Stomach (tissue), 9 donors: Measurements from ENCODE around the gene BLTP3B. TPM values are rescaled to one million over a fixed set of nuclear protein-coding genes. Genes with fewer than 3 reads are reported as not detected.

Experiments
- DNase-seq, 2 donors: peaks; one replicate each; pipeline versions ENCODE4 v3.0.0 to v3.0.0-alpha.2; 2013 to 2019
- H3K27ac ChIP-seq, 5 donors: fragments of 200-600 bp in 4 of 5; sonication (generic) in 4 of 5; one replicate each; pipeline ENCODE4 v1.5.1; 2013 to 2019; ENCODE audit warnings: mild to moderate bottlenecking in 1 of 5, moderate library complexity in 1 of 5
- H3K27me3 ChIP-seq, 3 donors: fragments of 200-600 bp; sonication (generic); one replicate each; pipeline ENCODE4 v1.5.1; 2017 to 2019; ENCODE audit warnings: mixed run types in 1 of 3
- H3K36me3 ChIP-seq, 4 donors: fragments of 200-600 bp; sonication (generic); 1 replicate in 3 of 4; 2 replicates in 1 of 4; pipeline ENCODE4 v1.5.1; 2016 to 2019
- H3K4me1 ChIP-seq, 4 donors: fragments of 200-600 bp; sonication (generic); one replicate each; pipeline ENCODE4 v1.5.1; 2016 to 2019
- H3K4me3 ChIP-seq, 4 donors: fragments of 200-600 bp; sonication (generic) in 3 of 4; one replicate each; pipeline ENCODE4 v1.5.1; 2016 to 2019; ENCODE audit warnings: mild to moderate bottlenecking in 1 of 4
- H3K9me3 ChIP-seq, 4 donors: fragments of 200-600 bp; sonication (generic); one replicate each; pipeline ENCODE4 v1.5.1; 2016 to 2019
- CTCF ChIP-seq, 7 experiments: fragments of 450-650 bp in 4 of 7; fragments of 200-600 bp in 3 of 7; sonication (generic) in 3 of 7; IDR thresholded peaks; one replicate each; pipeline ENCODE4 v1.5.1; 2016 to 2019; ENCODE audit warnings: antibody characterized with exemption in 7 of 7, control low read depth in 2 of 7, mild to moderate bottlenecking in 1 of 7
- EP300 ChIP-seq: sonication (generic); formaldehyde crosslinking; IDR thresholded peaks from one replicate; pipeline ENCODE4 v1.6.1; 2017; ENCODE audit warnings: antibody characterized with exemption
- POLR2A ChIP-seq, 4 donors: fragments of 450-650 bp; IDR thresholded peaks; one replicate each; pipeline ENCODE4 v1.6.1; 2016; ENCODE audit warnings: antibody characterized with exemption in 4 of 4, control low read depth in 2 of 4, mild to moderate bottlenecking in 1 of 4, moderate library complexity in 1 of 4
- POLR2AphosphoS5 ChIP-seq, 3 donors: sonication (generic); formaldehyde crosslinking; IDR thresholded peaks; one replicate each; pipeline ENCODE4 v1.6.1; 2016; ENCODE audit warnings: antibody characterized with exemption in 3 of 3
- WGBS, 5 donors: extraction: QIAGEN DNeasy Blood & Tissue Kit in 3 of 5; methylation state at CpG; one replicate each; pipeline versions ENCODE4 v1.1.5 to v1.1.7; 2013 to 2018; 5-methylcytosine and 5-hydroxymethylcytosine counted together
- intact Hi-C: fragments of 100-400 bp; cut with DNase I; formaldehyde crosslinking; loops from one replicate; pipeline ENCODE4 v1.15.1; 2023; ENCODE audit warnings: low total_unique reads
- polyA plus RNA-seq, 3 donors: library from polyadenylated mRNA; stranded (reverse); fragments of 200-250 nt; gene quantifications; one replicate each; pipeline ENCODE4 v1.2.3, GENCODE V29; 2013
- total RNA-seq, 5 donors: library from RNA; depleted of rRNA; stranded (reverse); fragments of >200 nt; gene quantifications; one replicate each; pipeline versions ENCODE4 v1.1.0 to v1.2.3, GENCODE V29; 2014 to 2016
- donor health status: healthy with polysubstance abuse.
- donor health status: Bipolar disorder and iron deficiency.
- donor health status: healthy.

BLTP3B gene
- total and polyA plus RNA-seq, 8 donors = 4.7 to 62.6 (median 22.1) TPM

- 0 to 1% (median 0%) methylated on average over 26 to 86 of the region's 86 CpGs for WGBS, 5 donors
- DNase-seq = peak; percentile 75 to 90
- Histone ChIP-seq H3K4me1 (peaks cover 3 to 50% (median 30%) of the 10 kb centered on the region in 4 donors), H3K27ac (peak overlapping the region; percentile 95 to 99 (median 97)), H3K36me3 (no peaks in the 10 kb centered on the region), H3K27me3 (no peaks in the 10 kb centered on the region), H3K9me3 (no peaks in the 10 kb centered on the region), H3K4me3 (peak overlapping the region; percentile 65 to 96 (median 93))
- TF ChIP-seq POLR2A (IDR thresholded peaks at IDR 0.05) = peak in 1 of 4 donors; percentile 60
- no peak for TF ChIP-seq EP300
- no peak for TF ChIP-seq CTCF (IDR thresholded peaks at IDR 0.05)
- TF ChIP-seq POLR2AphosphoS5 (IDR thresholded peaks at IDR 0.05) = peak in 2 of 3 donors; percentile 78 to 90
- intact Hi-C loops = no loop called here
These were observed 450 bp downstream of the BLTP3B start for GRCh38 chr12:100141998-100142850.

GRCh38 chr12:100141666-100141997 is 1.0 kb downstream of the BLTP3B start:
- Histone ChIP-seq H3K27ac (peak overlapping the region; percentile 95 to 99 (median 97)), H3K4me3 (peak overlapping the region; percentile 65 to 96 (median 93)), H3K36me3 (no peaks in the 10 kb centered on the region), H3K9me3 (no peaks in the 10 kb centered on the region), H3K27me3 (no peaks in the 10 kb centered on the region), H3K4me1 (peaks cover 3 to 52% (median 32%) of the 10 kb centered on the region in 4 donors)
- DNase-seq = no peak
- TF ChIP-seq POLR2A (IDR thresholded peaks at IDR 0.05) (no peak), POLR2AphosphoS5 (IDR thresholded peaks at IDR 0.05) (peak in 1 of 3 donors; percentile 28)
- intact Hi-C loops = no loop called here
- WGBS, 5 donors = 3 to 10% (median 4%) methylated on average over 6 of the region's 6 CpGs

DNA sequence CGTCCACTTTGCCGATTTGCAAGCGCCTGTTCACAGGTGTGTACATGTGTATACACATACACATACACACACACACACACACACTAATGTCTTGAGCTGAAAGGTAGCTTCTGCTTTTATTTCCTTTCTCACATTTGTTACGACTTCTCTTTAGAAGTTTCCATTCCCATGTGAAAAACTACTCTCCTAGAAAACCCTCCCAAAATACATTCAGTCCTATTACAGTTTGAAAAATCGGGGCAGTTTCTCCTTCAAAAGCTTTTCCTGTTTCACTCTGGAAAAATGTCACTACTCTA is 3.9 kb downstream of the BLTP3B start:
- WGBS, 5 donors = 54 to 77% (median 69%) methylated on average over 5 of the region's 5 CpGs
- Histone ChIP-seq H3K4me3 (no peak overlapping the region), H3K9me3 (no peaks in the 10 kb centered on the region), H3K27ac (peak overlapping the region in 1 of 5 donors; percentile 40), H3K27me3 (no peaks in the 10 kb centered on the region), H3K36me3 (no peaks in the 10 kb centered on the region), H3K4me1 (peaks cover 3 to 51% (median 33%) of the 10 kb centered on the region in 4 donors)
- DNase-seq = no peak
- intact Hi-C loops = no loop called here
- TF ChIP-seq CTCF (IDR thresholded peaks at IDR 0.05) (no peak), EP300 (no peak), POLR2AphosphoS5 (IDR thresholded peaks at IDR 0.05) (no peak), POLR2A (IDR thresholded peaks at IDR 0.05) (no peak)

DNA sequence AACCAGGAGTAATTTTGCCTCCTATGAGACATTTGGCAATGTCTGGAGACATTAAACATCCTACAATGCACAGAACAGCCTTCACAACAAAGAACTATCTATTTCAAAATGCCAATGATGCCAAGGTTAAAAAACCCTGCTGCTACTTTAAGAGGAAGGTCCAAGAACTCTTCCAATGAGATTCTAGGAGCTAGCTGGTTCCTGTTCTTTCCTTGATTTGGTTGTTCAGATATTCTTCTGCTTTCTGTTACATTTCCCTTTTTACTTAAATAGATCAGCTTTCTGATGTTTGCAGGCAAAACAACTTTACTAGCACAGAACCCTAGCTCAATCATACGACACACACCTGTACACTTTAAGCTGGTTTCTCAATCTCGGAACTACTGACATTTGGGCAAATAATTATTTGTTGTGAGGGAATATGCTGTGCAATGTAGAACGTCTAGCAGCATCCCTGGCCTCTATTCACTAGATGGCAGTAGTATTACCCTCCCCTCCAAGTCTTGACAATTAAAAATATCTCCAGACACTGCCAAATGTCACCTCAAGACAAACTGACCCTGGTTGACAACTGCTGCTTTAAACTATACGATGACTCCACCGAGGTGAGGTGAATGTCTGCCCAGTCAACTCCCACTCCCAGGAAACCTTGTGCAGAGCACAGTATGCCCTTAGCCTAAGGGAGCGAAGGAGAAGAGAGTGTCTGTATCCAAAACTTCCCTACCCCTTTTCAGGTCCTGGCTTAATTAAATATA is 4.4 kb downstream of the BLTP3B start:
- intact Hi-C loops = no loop called here
- WGBS, 5 donors = 24 to 38% (median 26%) methylated on average over 6 of the region's 6 CpGs
- no peaks in the 10 kb centered on the region for H3K36me3 ChIP-seq
- no peak for TF ChIP-seq POLR2AphosphoS5 (IDR thresholded peaks at IDR 0.05)
- TF ChIP-seq CTCF (IDR thresholded peaks at IDR 0.05) = peak in 1 of 7 experiments; percentile 11
- no peak for TF ChIP-seq EP300
- TF ChIP-seq POLR2A (IDR thresholded peaks at IDR 0.05) = no peak
- H3K27me3 ChIP-seq = no peaks in the 10 kb centered on the region
- DNase-seq = peak in 1 of 2 donors; percentile 38
- no peaks in the 10 kb centered on the region for H3K9me3 ChIP-seq
- H3K4me1 ChIP-seq = peaks cover 3 to 46% (median 30%) of the 10 kb centered on the region in 4 donors
- H3K27ac ChIP-seq = peak overlapping the region in 2 of 5 donors; percentile 40 to 54
- no peak overlapping the region for H3K4me3 ChIP-seq
